ENCODE data around the gene FOXC1. TPM values are rescaled to one million over a fixed set of nuclear protein-coding genes. Genes with fewer than 3 reads are reported as not detected.

Gene FOXC1
- total and polyA plus RNA-seq, 2 donors (not counting 1 experiment from before 2014, with no cell fraction given), result 0.04 to 0.52 TPM

- H2AFZ ChIP-seq (ENCODE audit: insufficient read depth, low read depth, low read length, poor library complexity, severe bottlenecking), result no peak overlapping the region
- TF ChIP-seq EZH2 (IDR thresholded peaks at IDR 0.05; ENCODE audit: borderline replicate concordance, insufficient read depth, low read depth, low read length, poor library complexity, severe bottlenecking), result no peak
- TF ChIP-seq, protein P1, sequence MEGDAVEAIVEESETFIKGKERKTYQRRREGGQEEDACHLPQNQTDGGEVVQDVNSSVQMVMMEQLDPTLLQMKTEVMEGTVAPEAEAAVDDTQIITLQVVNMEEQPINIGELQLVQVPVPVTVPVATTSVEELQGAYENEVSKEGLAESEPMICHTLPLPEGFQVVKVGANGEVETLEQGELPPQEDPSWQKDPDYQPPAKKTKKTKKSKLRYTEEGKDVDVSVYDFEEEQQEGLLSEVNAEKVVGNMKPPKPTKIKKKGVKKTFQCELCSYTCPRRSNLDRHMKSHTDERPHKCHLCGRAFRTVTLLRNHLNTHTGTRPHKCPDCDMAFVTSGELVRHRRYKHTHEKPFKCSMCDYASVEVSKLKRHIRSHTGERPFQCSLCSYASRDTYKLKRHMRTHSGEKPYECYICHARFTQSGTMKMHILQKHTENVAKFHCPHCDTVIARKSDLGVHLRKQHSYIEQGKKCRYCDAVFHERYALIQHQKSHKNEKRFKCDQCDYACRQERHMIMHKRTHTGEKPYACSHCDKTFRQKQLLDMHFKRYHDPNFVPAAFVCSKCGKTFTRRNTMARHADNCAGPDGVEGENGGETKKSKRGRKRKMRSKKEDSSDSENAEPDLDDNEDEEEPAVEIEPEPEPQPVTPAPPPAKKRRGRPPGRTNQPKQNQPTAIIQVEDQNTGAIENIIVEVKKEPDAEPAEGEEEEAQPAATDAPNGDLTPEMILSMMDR (IDR thresholded peaks at IDR 0.05), result no peak
- H3K27ac ChIP-seq (ENCODE audit: low read length in 2 of 2), result no peak overlapping the region
- 94% methylated on average over 2 of the region's 5 CpGs for WGBS (ENCODE audit: insufficient coverage)
- ATAC-seq (ENCODE audit: low read depth) (no peak), DNase-seq (no peak)
- H3K79me2 ChIP-seq (ENCODE audit: control insufficient read depth, insufficient read depth, low read length), result no peaks in the 10 kb centered on the region
- CTCF ChIA-PET, result interaction anchor here (0.9 to 1.5 kb wide), 2 partner anchors 9 to 11 kb away, joined by 3 read pairs; no protein-coding TSS in a partner anchor
- intact Hi-C loops (cut with micrococcal nuclease), result no loop called here
- no peaks in the 10 kb centered on the region for H3K9me3 Mint-ChIP-seq (ENCODE audit: insufficient read depth)
- H3K4me1 ChIP-seq (ENCODE audit: control insufficient read depth in 2 of 2, insufficient read depth in 2 of 2, low read length in 2 of 2), result no peaks in the 10 kb centered on the region
- no peaks in the 10 kb centered on the region for H3K4me1 Mint-ChIP-seq
- no peak overlapping the region for H3K4me2 ChIP-seq (replicated peaks; ENCODE audit: low read depth, low read length, poor library complexity, severe bottlenecking)
- peaks cover 23% of the 10 kb centered on the region for H3K27me3 Mint-ChIP-seq
- H4K20me1 ChIP-seq (ENCODE audit: control insufficient read depth, insufficient read depth, low read length, poor library complexity, severe bottlenecking), result no peaks in the 10 kb centered on the region
- H3K27ac Mint-ChIP-seq, result no peak overlapping the region
- H3K4me3 Mint-ChIP-seq, result no peak overlapping the region
- peaks cover 0 to 10% (median 1%) of the 10 kb centered on the region in 4 experiments for H3K27me3 ChIP-seq (replicated peaks in 1 of 4; ENCODE audit: control extremely low read depth in 1 of 4, control insufficient read depth in 3 of 4, insufficient read depth in 4 of 4, low read length in 3 of 4)
- no peak overlapping the region for H3K4me3 ChIP-seq (ENCODE audit: control extremely low read depth in 1 of 5, extremely low read depth in 1 of 5, insufficient read depth in 1 of 5, low read depth in 2 of 5, low read length in 4 of 5)
- no peaks in the 10 kb centered on the region for H3K9me3 ChIP-seq (ENCODE audit: control extremely low read depth in 1 of 3, control insufficient read depth in 2 of 3, insufficient read depth in 1 of 3, low read length in 2 of 3)
- POLR2A ChIA-PET, result interaction anchor here (0.6 kb wide), 1 partner anchor 18 kb away, joined by 3 read pairs; no protein-coding TSS in a partner anchor
- no peak overlapping the region for H3K9ac ChIP-seq (ENCODE audit: low read length)
- no peaks in the 10 kb centered on the region for H3K36me3 ChIP-seq (replicated peaks in 1 of 2; ENCODE audit: control extremely low read depth in 1 of 2, control insufficient read depth in 1 of 2, extremely low read depth in 1 of 2, insufficient read depth in 2 of 2, low read length in 1 of 2)
Measured at GRCh38 chr6:1586861-1587450, 22.8 kb upstream of the FOXC1 start.

- no peak overlapping the region for H3K4me3 Mint-ChIP-seq
- Histone ChIP-seq H3K9ac (ENCODE audit: low read length) (no peak overlapping the region), H3K27me3 (replicated peaks in 1 of 4; ENCODE audit: control extremely low read depth in 1 of 4, control insufficient read depth in 3 of 4, insufficient read depth in 4 of 4, low read length in 3 of 4) (peaks cover 0 to 10% (median 1%) of the 10 kb centered on the region in 4 experiments), H3K36me3 (replicated peaks in 1 of 2; ENCODE audit: control extremely low read depth in 1 of 2, control insufficient read depth in 1 of 2, extremely low read depth in 1 of 2, insufficient read depth in 2 of 2, low read length in 1 of 2) (no peaks in the 10 kb centered on the region), H3K79me2 (ENCODE audit: control insufficient read depth, insufficient read depth, low read length) (no peaks in the 10 kb centered on the region), H4K20me1 (ENCODE audit: control insufficient read depth, insufficient read depth, low read length, poor library complexity, severe bottlenecking) (no peaks in the 10 kb centered on the region), H3K4me1 (ENCODE audit: control insufficient read depth in 2 of 2, insufficient read depth in 2 of 2, low read length in 2 of 2) (no peaks in the 10 kb centered on the region), H3K9me3 (ENCODE audit: control extremely low read depth in 1 of 3, control insufficient read depth in 2 of 3, insufficient read depth in 1 of 3, low read length in 2 of 3) (no peaks in the 10 kb centered on the region), H3K4me2 (replicated peaks; ENCODE audit: low read depth, low read length, poor library complexity, severe bottlenecking) (no peak overlapping the region), H3K27ac (ENCODE audit: low read length in 2 of 2) (no peak overlapping the region), H3K4me3 (ENCODE audit: control extremely low read depth in 1 of 5, extremely low read depth in 1 of 5, insufficient read depth in 1 of 5, low read depth in 2 of 5, low read length in 4 of 5) (no peak overlapping the region), H2AFZ (ENCODE audit: insufficient read depth, low read depth, low read length, poor library complexity, severe bottlenecking) (no peak overlapping the region)
- ChIA-PET POLR2A (no interaction called here), CTCF (interaction anchor here (0.9 to 1.5 kb wide), 2 partner anchors 9 to 11 kb away, joined by 3 read pairs; no protein-coding TSS in a partner anchor)
- ATAC-seq (ENCODE audit: low read depth) (no peak), DNase-seq (no peak)
- intact Hi-C loops (cut with micrococcal nuclease), result no loop called here
- no peaks in the 10 kb centered on the region for H3K9me3 Mint-ChIP-seq (ENCODE audit: insufficient read depth)
- peaks cover 23% of the 10 kb centered on the region for H3K27me3 Mint-ChIP-seq
- 94% methylated on average over 6 of the region's 7 CpGs for WGBS (ENCODE audit: insufficient coverage)
- TF ChIP-seq EZH2 (IDR thresholded peaks at IDR 0.05; ENCODE audit: borderline replicate concordance, insufficient read depth, low read depth, low read length, poor library complexity, severe bottlenecking), result no peak
- TF ChIP-seq, protein P1 (IDR thresholded peaks at IDR 0.05), result no peak
- no peak overlapping the region for H3K27ac Mint-ChIP-seq
- H3K4me1 Mint-ChIP-seq, result no peaks in the 10 kb centered on the region
Measured at GRCh38 chr6:1587546-1587945, 22.2 kb upstream of the FOXC1 start.

Data from B cell (primary cell).